ENCODE measurements around the gene HOGA1. TPM values are rescaled to one million over a fixed set of nuclear protein-coding genes. Genes with fewer than 3 reads are reported as not detected.

The HOGA1 gene
- total RNA-seq, 1 experiment from 2014 or later, result not detected

GRCh38 chr10:97607095-97607636, 23.0 kb downstream of the HOGA1 start:
- POLR2A ChIA-PET (ENCODE audit: low non-redundant PET), result no interaction called here
- Histone ChIP-seq H3K4me1 (ENCODE audit: insufficient read depth, low read length, poor library complexity, severe bottlenecking) (no peaks in the 10 kb centered on the region), H3K27ac (ENCODE audit: low read depth, low read length, poor library complexity, severe bottlenecking) (no peak overlapping the region), H3K36me3 (ENCODE audit: insufficient read depth, low read length, poor library complexity, severe bottlenecking) (no peaks in the 10 kb centered on the region), H3K9me3 (ENCODE audit: low read depth, low read length, poor library complexity, severe bottlenecking) (no peaks in the 10 kb centered on the region), H3K27me3 (replicated peaks; ENCODE audit: insufficient read depth, low read depth, low read length, poor library complexity) (no peaks in the 10 kb centered on the region), H3K4me3 (ENCODE audit: low read depth, low read length, poor library complexity, severe bottlenecking) (no peak overlapping the region)
- DNase-seq (ENCODE audit: low spot score), result no peak
- no TSS peak for BruUV-seq (replicated peaks)
- intact Hi-C loops (cut with micrococcal nuclease; ENCODE audit: unreplicated experiment), result no loop called here
- no peak for TF ChIP-seq EZH2 (IDR thresholded peaks at IDR 0.05; ENCODE audit: borderline replicate concordance, low read depth, low read length, poor library complexity, severe bottlenecking)
- no peak for TF ChIP-seq CTCF (conservative IDR thresholded peaks at IDR 0.05; ENCODE audit: low read depth, low read length)
- CTCF ChIA-PET, result no interaction called here

GRCh38 chr10:97608991-97609561, 24.9 kb downstream of the HOGA1 start:
- Histone ChIP-seq H3K27ac (ENCODE audit: low read depth, low read length, poor library complexity, severe bottlenecking) (no peak overlapping the region), H3K4me3 (ENCODE audit: low read depth, low read length, poor library complexity, severe bottlenecking) (no peak overlapping the region), H3K9me3 (ENCODE audit: low read depth, low read length, poor library complexity, severe bottlenecking) (no peaks in the 10 kb centered on the region), H3K36me3 (ENCODE audit: insufficient read depth, low read length, poor library complexity, severe bottlenecking) (no peaks in the 10 kb centered on the region), H3K4me1 (ENCODE audit: insufficient read depth, low read length, poor library complexity, severe bottlenecking) (no peaks in the 10 kb centered on the region), H3K27me3 (replicated peaks; ENCODE audit: insufficient read depth, low read depth, low read length, poor library complexity) (no peaks in the 10 kb centered on the region)
- BruUV-seq (replicated peaks), result no TSS peak
- POLR2A ChIA-PET (ENCODE audit: low non-redundant PET), result no interaction called here
- intact Hi-C loops (cut with micrococcal nuclease; ENCODE audit: unreplicated experiment), result no loop called here
- no peak for DNase-seq (ENCODE audit: low spot score)
- TF ChIP-seq CTCF (conservative IDR thresholded peaks at IDR 0.05; ENCODE audit: low read depth, low read length) (no peak), EZH2 (IDR thresholded peaks at IDR 0.05; ENCODE audit: borderline replicate concordance, low read depth, low read length, poor library complexity, severe bottlenecking) (no peak)
- CTCF ChIA-PET, result interaction anchor here (1.6 kb wide), 1 partner anchor 37 kb away, joined by 3 read pairs; the partner anchor contains the start of gene ANKRD2

- H3K4me3 ChIP-seq (ENCODE audit: low read depth, low read length, poor library complexity, severe bottlenecking), result no peak overlapping the region
- CTCF ChIA-PET, result no interaction called here
- no peak overlapping the region for H3K27ac ChIP-seq (ENCODE audit: low read depth, low read length, poor library complexity, severe bottlenecking)
- POLR2A ChIA-PET (ENCODE audit: low non-redundant PET), result no interaction called here
- H3K27me3 ChIP-seq (replicated peaks; ENCODE audit: insufficient read depth, low read depth, low read length, poor library complexity), result no peaks in the 10 kb centered on the region
- no peaks in the 10 kb centered on the region for H3K4me1 ChIP-seq (ENCODE audit: insufficient read depth, low read length, poor library complexity, severe bottlenecking)
- DNase-seq (ENCODE audit: low spot score), result no peak
- no peaks in the 10 kb centered on the region for H3K36me3 ChIP-seq (ENCODE audit: insufficient read depth, low read length, poor library complexity, severe bottlenecking)
- intact Hi-C loops (cut with micrococcal nuclease; ENCODE audit: unreplicated experiment), result no loop called here
- H3K9me3 ChIP-seq (ENCODE audit: low read depth, low read length, poor library complexity, severe bottlenecking), result no peaks in the 10 kb centered on the region
- no TSS peak for BruUV-seq (replicated peaks)
- no peak for TF ChIP-seq CTCF (conservative IDR thresholded peaks at IDR 0.05; ENCODE audit: low read depth, low read length)
- TF ChIP-seq EZH2 (IDR thresholded peaks at IDR 0.05; ENCODE audit: borderline replicate concordance, low read depth, low read length, poor library complexity, severe bottlenecking), result no peak
These were observed 27.3 kb downstream of the HOGA1 start for GRCh38 chr10:97611473-97611872.

Data from A673 (cell line).